AG20443 (cell line): ENCODE results near the gene RASGRP2.

Experiments used
- DNase-seq: peaks from one replicate; pipeline ENCODE4 v3.0.0; 2012; ENCODE audit warnings: low spot score, mixed read lengths

The RASGRP2 gene

GRCh38 chr11:64770120-64770519 is 26.2 kb upstream of the RASGRP2 start:
- DNase-seq = no peak

DNA sequence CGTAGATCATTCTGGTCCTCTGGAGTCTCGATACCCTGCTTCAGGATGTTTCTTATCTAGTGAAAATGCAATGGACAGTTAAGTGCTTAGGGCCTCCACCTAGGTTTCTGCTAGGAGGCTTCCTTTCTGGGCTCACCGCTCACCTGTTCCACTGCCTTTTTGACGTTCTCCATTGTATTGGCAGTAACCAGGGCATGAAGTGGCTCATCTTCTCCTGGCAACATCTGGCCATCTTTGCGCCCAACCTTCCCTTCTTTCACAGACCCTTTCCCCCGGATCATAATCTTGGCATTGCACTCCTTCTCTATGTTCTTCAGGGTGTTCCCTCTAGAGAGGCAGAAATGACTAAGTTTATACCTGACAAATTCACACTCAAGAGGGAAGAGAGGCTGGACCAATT is 25.3 kb upstream of the RASGRP2 start:
- DNase-seq = no peak

DNA sequence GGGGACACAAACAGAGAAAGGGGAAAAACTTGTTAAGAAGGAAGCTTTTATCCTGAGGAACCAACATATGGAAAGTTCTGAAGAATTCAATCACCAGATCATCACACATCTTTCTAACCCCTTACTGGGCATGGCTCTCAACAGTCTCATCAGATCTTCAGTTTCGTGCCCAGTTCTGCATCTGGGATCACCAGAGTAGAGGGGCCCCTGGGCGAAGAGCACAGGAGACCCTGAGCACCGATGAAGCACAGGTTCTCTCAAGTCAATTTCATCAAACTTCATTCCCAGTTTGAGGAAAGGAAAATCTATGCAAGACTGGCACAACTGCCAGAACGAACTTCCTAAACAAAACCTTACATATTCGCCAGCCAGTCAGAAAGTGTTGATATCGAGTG is 24.4 kb upstream of the RASGRP2 start:
- no peak for DNase-seq

DNA sequence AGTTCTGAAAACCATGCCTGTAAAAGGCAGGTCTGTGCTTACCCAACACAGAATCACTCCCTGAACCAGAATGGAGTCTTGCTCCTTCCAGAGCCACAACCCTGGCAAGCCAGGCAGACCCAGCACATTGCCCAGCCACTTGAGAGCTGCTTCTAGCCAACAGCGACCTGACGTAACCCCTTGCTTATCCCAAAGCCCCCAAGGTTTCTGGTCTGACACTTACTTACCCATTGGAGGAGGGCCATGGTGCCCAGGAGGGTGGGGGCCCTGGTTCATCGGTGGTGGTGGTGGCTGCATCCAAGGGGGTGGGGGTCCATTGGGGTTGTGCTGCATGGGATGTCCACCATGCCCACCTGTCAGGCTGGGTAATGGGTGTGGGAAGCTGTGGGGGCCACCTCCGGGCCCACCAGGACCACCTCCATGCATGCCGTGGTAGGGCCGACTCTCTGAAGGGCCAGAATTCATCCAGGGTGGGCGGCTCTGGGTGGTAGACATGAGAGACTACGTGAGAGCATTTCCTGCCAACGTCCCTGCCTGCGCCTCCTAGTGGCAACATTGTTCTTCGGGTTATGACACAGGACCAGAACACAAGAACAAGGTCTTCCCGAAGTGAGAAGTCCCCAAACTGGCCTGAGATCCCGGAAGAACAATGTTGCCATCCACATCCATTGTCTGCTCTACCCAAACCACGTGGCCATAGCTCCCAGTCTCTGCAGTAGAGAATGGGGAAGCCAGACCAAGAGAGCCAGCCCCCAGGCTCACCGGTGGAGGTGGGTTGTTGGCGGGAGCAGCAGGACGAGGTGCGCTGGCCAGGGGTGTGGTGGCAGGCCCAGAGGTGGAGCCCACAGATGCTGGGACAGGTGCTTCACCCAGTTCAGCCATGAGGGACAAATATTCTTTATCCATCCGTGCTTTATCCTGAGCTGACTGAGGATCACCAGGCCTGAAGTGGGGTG is 23.7 kb upstream of the RASGRP2 start:
- peak; percentile 65 for DNase-seq

DNA sequence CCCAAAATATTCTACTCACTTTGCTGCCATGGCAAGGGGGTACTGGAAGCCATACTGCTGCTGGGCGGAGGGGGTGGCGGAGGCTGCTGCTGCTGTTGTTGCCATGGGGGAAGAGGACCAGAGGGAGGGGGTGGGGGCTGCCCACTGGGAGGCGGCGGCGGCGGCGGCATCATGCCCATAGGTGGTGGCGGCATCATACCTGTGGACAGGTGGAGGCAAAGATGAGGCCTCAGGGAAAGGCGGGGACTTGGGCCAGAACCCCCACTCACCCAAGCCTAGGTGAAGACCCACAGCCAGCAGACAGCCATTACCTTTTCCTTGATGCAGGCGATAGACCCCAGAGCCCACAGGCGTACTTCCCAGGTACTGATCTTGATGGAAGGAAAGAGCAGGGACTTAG is 22.9 kb upstream of the RASGRP2 start:
- no peak for DNase-seq

- DNase-seq = no peak
These were observed 22.1 kb upstream of the RASGRP2 start for GRCh38 chr11:64765851-64766665.

- no peak for DNase-seq
These were observed 21.4 kb upstream of the RASGRP2 start for GRCh38 chr11:64765291-64765850.

DNA sequence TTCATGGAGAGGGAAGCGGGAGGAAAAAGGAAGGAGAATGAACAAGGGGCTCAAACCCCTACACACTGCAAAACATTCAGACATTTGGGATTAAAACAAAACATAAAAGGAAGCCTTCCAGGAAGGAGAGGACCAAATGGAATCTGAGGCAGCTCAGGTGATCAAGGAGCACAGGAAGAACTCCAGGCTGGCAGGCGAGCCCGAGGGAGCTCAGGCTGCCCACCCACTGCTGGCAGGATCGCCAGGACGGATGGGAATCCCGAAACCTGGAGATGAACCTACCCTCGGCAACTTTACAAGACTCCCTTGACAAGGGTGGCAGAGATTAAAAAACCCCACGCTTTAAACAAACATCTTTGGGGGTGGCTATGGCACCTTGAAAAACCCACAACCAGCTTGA is 20.8 kb upstream of the RASGRP2 start:
- no peak for DNase-seq

- DNase-seq = no peak
These were observed 20.2 kb upstream of the RASGRP2 start for GRCh38 chr11:64764040-64764611.

- DNase-seq = no peak
These were observed 19.6 kb upstream of the RASGRP2 start for GRCh38 chr11:64763526-64764039.

- DNase-seq = no peak
These were observed 19.0 kb upstream of the RASGRP2 start for GRCh38 chr11:64762674-64763525.

- no peak for DNase-seq
These were observed 18.3 kb upstream of the RASGRP2 start for GRCh38 chr11:64762277-64762673.

GRCh38 chr11:64760759-64761420 is 16.9 kb upstream of the RASGRP2 start:
- DNase-seq = no peak

DNA sequence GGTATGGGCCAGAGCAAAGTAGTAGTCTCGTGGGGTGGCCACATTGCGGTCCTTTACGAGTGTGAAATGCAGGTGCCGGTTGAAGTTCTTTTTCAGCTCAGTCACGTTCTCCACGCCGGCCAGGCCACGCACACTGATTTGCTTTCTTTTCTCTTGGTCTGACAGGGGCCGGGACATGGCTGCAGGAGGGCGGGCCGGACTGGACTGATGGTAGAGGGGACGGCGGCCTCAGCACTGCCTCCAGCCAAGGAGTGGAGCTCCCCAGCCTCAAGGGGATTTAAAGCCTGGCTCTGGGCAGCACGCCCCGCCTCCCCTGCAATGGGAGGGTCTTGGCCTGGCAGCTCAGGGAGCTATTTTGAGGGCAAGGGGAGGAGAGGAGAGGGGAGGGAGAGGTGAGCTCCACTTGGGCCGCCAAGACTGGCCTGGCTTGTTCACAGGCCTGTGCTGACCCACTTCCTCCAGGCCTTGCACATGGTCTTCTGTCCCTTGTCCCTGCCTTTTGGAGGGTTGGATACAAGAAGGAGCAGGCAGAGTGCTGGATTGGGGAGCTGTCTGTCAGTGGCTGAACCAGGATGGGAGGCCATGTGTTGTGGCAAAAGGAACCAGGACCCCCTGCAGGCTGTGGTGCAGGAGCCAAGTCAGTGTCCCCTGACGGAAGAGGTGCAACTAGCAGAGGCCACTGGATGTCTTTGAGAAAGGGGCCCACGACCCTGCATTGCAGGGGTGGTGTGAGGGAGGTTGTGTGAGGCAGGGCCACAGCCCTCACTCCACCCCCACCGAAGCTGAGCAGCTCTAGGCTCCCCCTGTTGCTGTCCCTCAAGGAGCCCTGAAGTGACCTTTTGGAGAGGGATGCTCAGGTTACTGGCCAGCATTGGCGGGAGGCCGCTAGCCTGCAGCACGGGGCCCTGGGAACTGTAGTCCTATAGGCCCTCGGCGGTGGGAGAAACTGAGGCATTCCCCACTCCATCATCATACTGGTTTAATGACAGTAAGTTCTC is 16.1 kb upstream of the RASGRP2 start, which contains the start of gene PYGM:
TSS of gene PYGM (minus strand) at position 253 of the 998 bp plus-strand sequence. CDS start at position 177, 76 bp downstream.
- DNase-seq = no peak

GRCh38 chr11:64759131-64759721 is 15.3 kb upstream of the RASGRP2 start:
- DNase-seq = no peak

- DNase-seq = no peak
These were observed 14.6 kb upstream of the RASGRP2 start for GRCh38 chr11:64758330-64759079.

- no peak for DNase-seq
These were observed 13.8 kb upstream of the RASGRP2 start for GRCh38 chr11:64757549-64758329.
